Common myeloid progenitor, CD34-positive (primary cell): ENCODE results near the gene GNAI2.

Source experiments
- CTCF ChIA-PET: fragments of 350-600 bp; sonication (Branson Sonifier 250); formaldehyde crosslinking; loops from one replicate; lab custom pipeline; 2021; ENCODE audit warnings: antibody characterized with exemption; lab: Charles Lee
- POLR2A ChIA-PET: fragments of 350-600 bp; sonication (Branson Sonifier 250); formaldehyde crosslinking; loops from one replicate; lab custom pipeline; 2021; ENCODE audit warnings: antibody characterized with exemption; lab: Charles Lee
- DNase-seq, 3 donors: peaks; one replicate each; pipeline versions ENCODE4 v3.0.0 to v3.0.0-alpha.2; 2013
- H3K27ac ChIP-seq, 2 experiments: 1 replicate in 1 of 2; 2 replicates in 1 of 2; pipeline ENCODE4 v1.7.0; 2013; ENCODE audit warnings: inconsistent platforms in 2 of 2, low read length in 2 of 2, mild to moderate bottlenecking in 2 of 2, low read depth in 1 of 2, moderate library complexity in 1 of 2; ENCODE audit not compliant: severe bottlenecking in 2 of 2, insufficient read depth in 1 of 2, poor library complexity in 1 of 2
- H3K27me3 ChIP-seq, 5 experiments: replicated peaks in 2 of 5; 1 replicate in 3 of 5; 2 replicates in 2 of 5; pipeline versions ENCODE4 v1.6.1 to v1.7.0; 2013; ENCODE audit warnings: low read length in 4 of 5, mild to moderate bottlenecking in 2 of 5, moderate library complexity in 2 of 5, inconsistent platforms in 1 of 5; ENCODE audit not compliant: insufficient read depth in 5 of 5, control insufficient read depth in 4 of 5
- H3K36me3 ChIP-seq, 4 experiments: 1 replicate in 2 of 4; 2 replicates in 2 of 4; pipeline versions ENCODE4 v1.6.1 to v1.7.0; 2013; ENCODE audit warnings: low read length in 3 of 4, control low read depth in 1 of 4, mild to moderate bottlenecking in 1 of 4; ENCODE audit not compliant: control insufficient read depth in 4 of 4, insufficient read depth in 4 of 4
- H3K4me1 ChIP-seq, 4 experiments: 1 replicate in 3 of 4; 2 replicates in 1 of 4; pipeline versions ENCODE4 v1.6.1 to v1.7.1; 2013; ENCODE audit warnings: low read length in 3 of 4, mild to moderate bottlenecking in 3 of 4, control low read depth in 1 of 4, inconsistent platforms in 1 of 4, moderate library complexity in 1 of 4; ENCODE audit not compliant: control insufficient read depth in 4 of 4, insufficient read depth in 4 of 4; ENCODE audit errors: control extremely low read depth in 1 of 4
- H3K4me3 ChIP-seq, 7 experiments: 1 replicate in 4 of 7; 2 replicates in 3 of 7; pipeline versions ENCODE4 v1.5.1 to v1.7.0; 2013; ENCODE audit warnings: mild to moderate bottlenecking in 7 of 7, low read length in 6 of 7, moderate library complexity in 6 of 7, inconsistent platforms in 2 of 7, low read depth in 2 of 7, control low read depth in 1 of 7; ENCODE audit not compliant: insufficient read depth in 4 of 7, control insufficient read depth in 1 of 7; ENCODE audit errors: extremely low read depth in 1 of 7
- H3K9me3 ChIP-seq, 5 experiments: 1 replicate in 4 of 5; 2 replicates in 1 of 5; pipeline versions ENCODE4 v1.6.1 to v1.7.1; 2013; ENCODE audit warnings: low read length in 4 of 5, mild to moderate bottlenecking in 2 of 5, inconsistent platforms in 1 of 5, low read depth in 1 of 5, moderate library complexity in 1 of 5; ENCODE audit not compliant: control insufficient read depth in 4 of 5, insufficient read depth in 2 of 5; ENCODE audit errors: control extremely low read depth in 1 of 5
- WGBS: methylation state at CpG from one replicate; pipeline ENCODE4 v1.1.5; 2013; ENCODE audit not compliant: insufficient coverage; 5-methylcytosine and 5-hydroxymethylcytosine counted together

Gene GNAI2

DNA sequence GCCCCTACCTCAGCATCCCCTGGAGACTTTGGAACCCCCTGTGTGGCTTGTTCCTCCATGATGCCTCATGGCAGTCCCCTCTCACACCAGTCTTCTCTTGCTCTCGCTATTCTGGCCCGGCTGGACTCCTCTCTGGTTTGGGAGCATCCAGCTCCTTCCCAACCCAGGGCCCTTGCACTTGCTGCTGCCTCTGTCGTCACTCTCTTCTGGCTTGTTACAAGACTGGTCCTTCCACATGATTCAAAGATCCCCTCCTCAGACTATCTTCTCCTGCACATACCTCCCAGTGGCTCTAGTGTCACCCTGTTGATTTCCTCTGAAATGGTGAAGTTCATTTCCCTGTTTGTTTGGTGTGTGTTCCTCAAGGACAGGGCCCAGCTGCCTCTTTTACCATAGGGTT is 6.5 kb upstream of the GNAI2 start:
- 100% methylated on average over 2 of the region's 3 CpGs for WGBS
- DNase-seq = no peak
- Histone ChIP-seq H3K27ac (no peak overlapping the region), H3K9me3 (no peaks in the 10 kb centered on the region), H3K4me3 (no peak overlapping the region), H3K36me3 (no peaks in the 10 kb centered on the region), H3K4me1 (peaks cover 0 to 46% (median 35%) of the 10 kb centered on the region in 4 experiments), H3K27me3 (peaks cover 0 to 4% (median 0%) of the 10 kb centered on the region in 5 experiments)
- POLR2A ChIA-PET = no interaction called here
- CTCF ChIA-PET = interaction anchor here (1.0 to 72.5 kb wide), 5 partner anchors 2 to 95 kb away, joined by 3 to 1875 read pairs (median 238); partner anchors contain the start of genes GNAI2, GNAT1, LSMEM2 and SEMA3B

- Histone ChIP-seq H3K27me3 (peaks cover 0 to 3% (median 0%) of the 10 kb centered on the region in 5 experiments), H3K9me3 (no peaks in the 10 kb centered on the region), H3K36me3 (no peaks in the 10 kb centered on the region), H3K27ac (no peak overlapping the region), H3K4me1 (peaks cover 2 to 54% (median 42%) of the 10 kb centered on the region in 4 experiments), H3K4me3 (no peak overlapping the region)
- no peak for DNase-seq
- ChIA-PET CTCF (interaction anchor here (2.0 to 72.5 kb wide), 4 partner anchors 1 to 94 kb away, joined by 5 to 1875 read pairs (median 1056); partner anchors contain the start of genes GNAI2, GNAT1, LSMEM2 and SEMA3B), POLR2A (interaction anchor here (1.0 kb wide), 1 partner anchor 13 kb away, joined by 4 read pairs; no protein-coding TSS in a partner anchor)
- WGBS = 91% methylated on average over 8 of the region's 8 CpGs
Measured at GRCh38 chr3:50230104-50230793, 5.8 kb upstream of the GNAI2 start.

DNA sequence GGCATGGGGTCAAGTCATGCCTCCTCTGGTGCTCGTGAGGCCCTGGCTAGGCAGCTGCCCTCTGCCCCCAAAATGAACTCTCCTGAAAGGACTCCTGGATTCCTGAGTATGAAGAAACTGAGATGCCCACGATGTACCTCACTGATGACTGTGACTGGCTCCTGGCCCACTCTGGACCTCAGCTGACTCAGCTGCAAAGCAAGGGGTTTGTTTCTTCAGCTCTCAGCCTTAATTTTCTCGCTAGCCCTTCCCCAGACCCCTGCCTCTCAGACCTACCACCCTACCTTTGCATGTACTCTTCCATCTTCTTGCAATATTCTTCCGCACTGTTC is 5.2 kb upstream of the GNAI2 start:
- POLR2A ChIA-PET = interaction anchor here (1.0 kb wide), 1 partner anchor 12 kb away, joined by 4 read pairs; no protein-coding TSS in a partner anchor
- WGBS = 93% methylated on average over 3 of the region's 4 CpGs
- CTCF ChIA-PET = interaction anchor here (2.0 to 72.5 kb wide), 4 partner anchors 1 to 93 kb away, joined by 5 to 1875 read pairs (median 1056); partner anchors contain the start of genes GNAI2, GNAT1, LSMEM2 and SEMA3B

GRCh38 chr3:50231581-50231980 is 4.4 kb upstream of the GNAI2 start:
- CTCF ChIA-PET = interaction anchor here (2.0 to 72.5 kb wide), 4 partner anchors 0 to 92 kb away, joined by 5 to 1875 read pairs (median 1056); partner anchors contain the start of genes GNAI2, GNAT1, LSMEM2 and SEMA3B
- H3K9me3 ChIP-seq = no peaks in the 10 kb centered on the region
- H3K36me3 ChIP-seq = no peaks in the 10 kb centered on the region
- H3K4me1 ChIP-seq = peaks cover 2 to 61% (median 40%) of the 10 kb centered on the region in 4 experiments
- WGBS = 100% methylated on average over 5 of the region's 5 CpGs
- H3K27me3 ChIP-seq = no peaks in the 10 kb centered on the region
- DNase-seq = no peak
- POLR2A ChIA-PET = no interaction called here
- no peak overlapping the region for H3K27ac ChIP-seq
- no peak overlapping the region for H3K4me3 ChIP-seq

More for the DNA sequence above, 5.2 kb upstream of the GNAI2 start:
- no peak overlapping the region for H3K4me3 ChIP-seq
- no peak for DNase-seq
- no peaks in the 10 kb centered on the region for H3K9me3 ChIP-seq
- no peaks in the 10 kb centered on the region for H3K27me3 ChIP-seq
- H3K36me3 ChIP-seq = no peaks in the 10 kb centered on the region
- no peak overlapping the region for H3K27ac ChIP-seq
- H3K4me1 ChIP-seq = peaks cover 2 to 57% (median 45%) of the 10 kb centered on the region in 4 experiments

GRCh38 chr3:50232303-50232702 is 3.7 kb upstream of the GNAI2 start:
- peaks cover 2 to 61% (median 41%) of the 10 kb centered on the region in 4 experiments for H3K4me1 ChIP-seq
- 96% methylated on average over 3 of the region's 3 CpGs for WGBS
- H3K36me3 ChIP-seq = no peaks in the 10 kb centered on the region
- POLR2A ChIA-PET = no interaction called here
- H3K27me3 ChIP-seq = no peaks in the 10 kb centered on the region
- no peak overlapping the region for H3K27ac ChIP-seq
- H3K4me3 ChIP-seq = no peak overlapping the region
- no peaks in the 10 kb centered on the region for H3K9me3 ChIP-seq
- no peak for DNase-seq
- CTCF ChIA-PET = interaction anchor here (13.3 to 72.5 kb wide), 3 partner anchors 1 to 41 kb away, joined by 238 to 1875 read pairs (median 1875); partner anchors contain the start of genes GNAI2, GNAT1, LSMEM2 and SEMA3B

GRCh38 chr3:50233176-50233575 is 2.8 kb upstream of the GNAI2 start:
- ChIA-PET POLR2A (interaction anchor here (2.5 kb wide), 1 partner anchor 14 kb away, joined by 9 read pairs; no protein-coding TSS in a partner anchor), CTCF (interaction anchor here (13.3 to 72.5 kb wide), 3 partner anchors 1 to 42 kb away, joined by 238 to 1875 read pairs (median 1875); partner anchors contain the start of genes GNAI2, GNAT1, LSMEM2 and SEMA3B)
- Histone ChIP-seq H3K4me1 (peaks cover 2 to 61% (median 40%) of the 10 kb centered on the region in 4 experiments), H3K27me3 (no peaks in the 10 kb centered on the region), H3K36me3 (peaks cover 0 to 2% (median 0%) of the 10 kb centered on the region in 4 experiments), H3K9me3 (no peaks in the 10 kb centered on the region), H3K4me3 (no peak overlapping the region), H3K27ac (no peak overlapping the region)
- DNase-seq = no peak
- WGBS = 90% methylated on average over 2 of the region's 4 CpGs
